Pancreas (tissue), 10 donors: ENCODE results near the gene C1orf116. TPM values are rescaled to one million over a fixed set of nuclear protein-coding genes. Genes with fewer than 3 reads are reported as not detected.

ENCODE experiments used
- ATAC-seq, 4 donors: fragments of 200-7000 bp; cut with Tn5 transposase; one replicate each; pipeline versions ENCODE4 v1.8.0 to v1.9.1; 2020; ENCODE audit warnings: mild to moderate bottlenecking in 4 of 4, moderate library complexity in 4 of 4
- DNase-seq, 6 donors: peaks; one replicate each; pipeline ENCODE4 v3.0.0-alpha.2; 2020
- FAIRE-seq: peaks from 2 replicates; lab custom pipeline; 2012; peaks lifted over from hg19 to GRCh38; lab: Jason Lieb, UNC
- H3K27ac ChIP-seq, 4 donors: fragments of 200-600 bp; sonication (generic); 1 replicate in 3 of 4; 2 replicates in 1 of 4; pipeline versions ENCODE4 v1.5.0 to v1.8.0; 2020
- H3K27me3 ChIP-seq, 4 donors: fragments of 200-600 bp; one replicate each; pipeline ENCODE4 v1.8.0; 2021
- H3K36me3 ChIP-seq, 3 donors: fragments of 200-600 bp; sonication (generic) in 1 of 3; one replicate each; pipeline versions ENCODE4 v1.5.0 to v1.8.0; 2020 to 2021
- H3K4me1 ChIP-seq, 3 donors: fragments of 200-600 bp; one replicate each; pipeline ENCODE4 v1.8.0; 2021
- H3K4me3 ChIP-seq, 4 donors: fragments of 200-600 bp; sonication (generic) in 2 of 4; one replicate each; pipeline versions ENCODE4 v1.5.0 to v1.8.0; 2020 to 2021
- H3K9me3 ChIP-seq, 4 donors: fragments of 200-600 bp; one replicate each; pipeline ENCODE4 v1.8.0; 2021
- WGBS, 2 donors: extraction: QIAGEN DNeasy Blood & Tissue Kit; methylation state at CpG; one replicate each; pipeline ENCODE4 v1.1.7; 2013; 5-methylcytosine and 5-hydroxymethylcytosine counted together
- intact Hi-C, 3 donors: fragments of 100-400 bp; cut with DNase I; formaldehyde crosslinking; loops; one replicate each; pipeline versions ENCODE4 v1.11.1 to v1.14.2; 2022
- polyA plus RNA-seq, 2 donors: library from polyadenylated mRNA; stranded (reverse); fragments of 200-250 nt; gene quantifications; one replicate each; pipeline ENCODE4 v1.2.3, GENCODE V29; 2013
- total RNA-seq, 6 donors: library from RNA; stranded (reverse); fragmentation: NEBNext Ultra II Directional in 4 of 6; extraction: Animal tissue kit (Norgen Biotek cat#: 25700) in 4 of 6; gene quantifications; one replicate each; pipeline versions ENCODE4 v1.2.1 to v1.2.4, GENCODE V29; 2021 to 2023
- TF ChIP-seq, protein P1 (sequence below), 4 donors: fragments of 200-600 bp; sonication (generic) in 3 of 4; IDR thresholded peaks; one replicate each; pipeline versions ENCODE4 v1.5.0 to v1.8.0; 2021; ENCODE audit warnings: antibody characterized with exemption in 4 of 4
- donor health status: healthy with polysubstance abuse.
- donor health status: DM: no; HTN: no; CAD: no; lungs with moderate emphysema.
- donor health status: DM: no; HTN: no; CAD: no.
- donor health status: control.
- donor health status: control.
- donor health status: Bipolar disorder and iron deficiency.
- donor health status: DM: yes; HTN: yes; CAD: no.
- donor health status: DM: no; HTN: no; CAD: no.
- donor health status: DM: no; HTN: no; CAD: no.
- donor health status: DM: yes; HTN: yes; CAD: no.

C1orf116 gene
- total and polyA plus RNA-seq, 8 donors, result 7.8 to 26.9 (median 10.1) TPM

DNA sequence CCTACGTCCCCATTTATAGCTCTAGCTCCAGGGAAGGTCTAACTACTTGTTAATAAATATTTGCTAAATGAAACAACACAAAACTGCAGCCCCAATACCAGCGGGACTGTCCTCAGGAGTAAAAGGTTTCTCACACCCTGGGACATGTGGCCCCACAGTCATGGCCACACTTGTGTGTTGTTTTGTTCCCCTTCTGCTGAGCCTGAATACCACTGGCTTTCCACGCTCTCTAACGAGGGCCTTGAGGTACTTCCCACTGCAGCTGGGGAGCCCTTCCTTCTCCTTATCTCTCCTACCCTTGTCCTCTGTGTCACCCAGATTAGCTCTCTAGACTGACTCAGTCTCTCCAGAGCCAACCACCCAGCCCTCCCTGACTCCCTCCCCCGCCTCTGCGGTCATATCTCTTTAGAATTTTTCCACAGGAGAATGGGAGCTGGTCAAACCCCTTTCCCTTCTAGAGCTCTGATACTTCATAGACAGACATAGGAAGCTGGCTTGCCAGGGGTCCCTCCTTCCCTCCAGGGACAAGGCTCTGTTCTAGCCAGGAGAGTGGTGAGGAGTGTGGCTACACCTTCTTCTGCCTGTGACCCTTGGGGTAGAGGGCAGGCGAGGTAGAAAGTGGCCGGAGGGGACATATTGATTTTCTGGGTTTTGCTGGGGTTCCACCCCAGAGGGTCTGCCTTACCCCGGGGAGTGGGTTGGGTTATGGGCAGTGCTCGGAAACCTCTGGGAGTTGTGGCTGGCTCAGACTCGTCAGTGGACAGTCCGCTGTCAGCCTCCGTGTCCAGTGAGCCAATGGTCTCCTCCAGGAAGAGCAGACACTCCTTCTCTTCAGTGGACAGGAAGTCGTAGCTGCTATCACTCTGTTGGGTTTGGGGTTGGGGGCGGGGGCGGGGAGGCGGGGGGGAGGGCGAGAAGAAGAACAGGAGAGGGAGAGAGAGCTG is 8.1 kb downstream of the C1orf116 start:
- H3K27ac ChIP-seq, result peak overlapping the region; percentile 60 to 92 (median 84)
- WGBS, 2 donors, result 47 to 61% methylated on average over 14 to 18 of the region's 18 CpGs
- ATAC-seq, result peak in 2 of 4 donors; percentile 26 to 50
- H3K4me1 ChIP-seq, result peaks cover 35 to 51% (median 50%) of the 10 kb centered on the region in 3 donors
- intact Hi-C loops, result no loop called here
- no peak for DNase-seq
- no peaks in the 10 kb centered on the region for H3K9me3 ChIP-seq
- TF ChIP-seq, protein P1, sequence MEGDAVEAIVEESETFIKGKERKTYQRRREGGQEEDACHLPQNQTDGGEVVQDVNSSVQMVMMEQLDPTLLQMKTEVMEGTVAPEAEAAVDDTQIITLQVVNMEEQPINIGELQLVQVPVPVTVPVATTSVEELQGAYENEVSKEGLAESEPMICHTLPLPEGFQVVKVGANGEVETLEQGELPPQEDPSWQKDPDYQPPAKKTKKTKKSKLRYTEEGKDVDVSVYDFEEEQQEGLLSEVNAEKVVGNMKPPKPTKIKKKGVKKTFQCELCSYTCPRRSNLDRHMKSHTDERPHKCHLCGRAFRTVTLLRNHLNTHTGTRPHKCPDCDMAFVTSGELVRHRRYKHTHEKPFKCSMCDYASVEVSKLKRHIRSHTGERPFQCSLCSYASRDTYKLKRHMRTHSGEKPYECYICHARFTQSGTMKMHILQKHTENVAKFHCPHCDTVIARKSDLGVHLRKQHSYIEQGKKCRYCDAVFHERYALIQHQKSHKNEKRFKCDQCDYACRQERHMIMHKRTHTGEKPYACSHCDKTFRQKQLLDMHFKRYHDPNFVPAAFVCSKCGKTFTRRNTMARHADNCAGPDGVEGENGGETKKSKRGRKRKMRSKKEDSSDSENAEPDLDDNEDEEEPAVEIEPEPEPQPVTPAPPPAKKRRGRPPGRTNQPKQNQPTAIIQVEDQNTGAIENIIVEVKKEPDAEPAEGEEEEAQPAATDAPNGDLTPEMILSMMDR (IDR thresholded peaks at IDR 0.05), result no peak
- FAIRE-seq, result no peak
- H3K27me3 ChIP-seq, result no peaks in the 10 kb centered on the region
- H3K4me3 ChIP-seq, result no peak overlapping the region
- peaks cover 0 to 12% (median 5%) of the 10 kb centered on the region in 3 donors for H3K36me3 ChIP-seq

- WGBS, 2 donors, result 74 to 83% methylated on average over 8 of the region's 8 CpGs
- no peak for FAIRE-seq
Measured at GRCh38 chr1:207022996-207023679, 9.4 kb downstream of the C1orf116 start.

DNA sequence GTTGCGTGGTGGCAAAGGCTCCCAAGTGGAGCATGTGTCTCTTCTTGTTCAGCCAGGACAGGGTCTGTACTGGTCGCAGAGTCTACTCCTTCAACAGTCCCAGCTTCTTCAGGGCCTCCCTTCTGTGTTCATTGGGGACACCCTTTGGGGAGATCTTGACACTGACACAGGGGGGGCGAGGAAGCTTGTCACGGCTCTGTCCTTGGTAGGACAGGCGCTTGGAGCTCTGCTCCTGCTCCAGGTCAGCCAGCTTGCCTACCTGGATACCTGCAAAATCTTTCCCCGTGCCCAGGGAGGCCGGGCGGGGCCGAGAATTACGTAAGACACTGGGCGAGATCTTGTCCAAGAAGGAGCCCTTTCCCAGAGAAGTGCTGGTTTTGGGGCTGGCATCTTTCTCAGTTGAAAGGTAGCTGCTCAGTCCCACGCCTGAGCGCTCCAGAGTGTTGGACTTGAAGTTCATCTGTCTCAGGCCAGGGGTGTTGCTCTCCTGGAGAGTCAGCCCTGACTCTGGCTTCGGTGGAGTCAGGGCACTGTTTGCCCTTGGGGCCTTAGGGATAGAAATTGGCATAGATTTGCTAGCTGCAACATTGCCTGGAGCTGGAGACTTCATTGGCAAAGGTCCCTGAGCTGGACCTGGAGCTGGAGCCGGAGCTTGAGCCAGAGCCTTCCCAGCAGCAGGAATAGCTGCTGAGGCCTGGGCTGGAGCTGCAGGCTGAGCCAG is 10.5 kb downstream of the C1orf116 start:
- no peak overlapping the region for H3K27ac ChIP-seq

More at GRCh38 chr1:207022996-207023679, 9.4 kb downstream of the C1orf116 start:
- TF ChIP-seq, protein P1 (IDR thresholded peaks at IDR 0.05), result no peak
- peak overlapping the region in 1 of 4 donors; percentile 28 for H3K27ac ChIP-seq
- H3K4me3 ChIP-seq, result no peak overlapping the region
- H3K9me3 ChIP-seq, result no peaks in the 10 kb centered on the region
- intact Hi-C loops, result no loop called here
- no peak for ATAC-seq
- H3K36me3 ChIP-seq, result peaks cover 0 to 12% (median 5%) of the 10 kb centered on the region in 3 donors
- no peaks in the 10 kb centered on the region for H3K27me3 ChIP-seq
- no peak for DNase-seq
- H3K4me1 ChIP-seq, result peaks cover 33 to 43% (median 38%) of the 10 kb centered on the region in 3 donors

DNA sequence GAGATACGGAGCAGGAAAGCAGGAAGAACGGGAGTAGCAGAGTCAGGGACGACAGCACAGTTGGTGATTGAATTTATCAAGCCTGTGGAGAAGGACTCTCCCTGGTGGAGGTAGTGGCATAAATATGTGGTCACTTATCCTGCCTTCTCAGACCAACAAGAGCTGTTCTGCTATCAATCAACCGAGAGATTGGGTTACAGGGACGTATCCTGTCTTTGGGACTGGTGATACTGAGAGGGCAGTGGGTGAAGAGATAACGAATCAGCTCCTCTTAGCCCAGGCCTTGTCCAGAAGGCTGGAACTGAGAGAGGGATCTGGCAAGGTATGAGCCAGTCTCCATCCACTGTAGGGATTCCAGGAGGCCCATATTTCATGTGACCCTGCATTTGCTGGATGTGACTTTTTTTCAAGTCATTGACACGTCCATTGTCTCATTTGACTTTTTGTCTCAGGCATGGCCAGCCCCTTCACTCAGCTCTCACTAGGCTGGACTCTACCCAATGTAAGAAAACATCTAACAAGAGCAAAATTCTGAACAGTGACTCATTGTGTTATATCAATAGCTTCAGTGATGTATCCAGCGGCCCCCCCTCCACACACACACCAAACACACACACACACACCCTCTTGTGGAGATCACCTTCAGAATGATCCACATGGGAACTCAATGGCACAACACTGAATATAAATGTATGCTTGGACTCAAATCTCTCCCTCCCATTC is 11.3 kb downstream of the C1orf116 start:
- Histone ChIP-seq H3K4me3 (no peak overlapping the region), H3K27ac (no peak overlapping the region), H3K36me3 (peaks cover 0 to 12% (median 5%) of the 10 kb centered on the region in 3 donors), H3K9me3 (no peaks in the 10 kb centered on the region), H3K27me3 (no peaks in the 10 kb centered on the region), H3K4me1 (peaks cover 26 to 38% (median 32%) of the 10 kb centered on the region in 3 donors)
- WGBS, 2 donors, result 74 to 76% methylated on average over 8 of the region's 8 CpGs
- FAIRE-seq (no peak), ATAC-seq (no peak), DNase-seq (no peak)
- intact Hi-C loops, result no loop called here
- TF ChIP-seq, protein P1 (IDR thresholded peaks at IDR 0.05), result no peak

More for the DNA sequence above, 10.5 kb downstream of the C1orf116 start:
- WGBS, 2 donors, result 87 to 89% methylated on average over 15 of the region's 15 CpGs
- Histone ChIP-seq H3K4me3 (no peak overlapping the region), H3K36me3 (peaks cover 0 to 12% (median 5%) of the 10 kb centered on the region in 3 donors), H3K9me3 (no peaks in the 10 kb centered on the region), H3K27me3 (no peaks in the 10 kb centered on the region), H3K4me1 (peaks cover 33 to 44% (median 39%) of the 10 kb centered on the region in 3 donors)
- intact Hi-C loops, result no loop called here
- ATAC-seq (no peak), FAIRE-seq (no peak), DNase-seq (no peak)
- TF ChIP-seq, protein P1 (IDR thresholded peaks at IDR 0.05), result no peak
